ENCODE data around the gene TEX12.

- TF ChIP-seq EZH2 (IDR thresholded peaks at IDR 0.05): no peak
- TF ChIP-seq POLR2AphosphoS5 (IDR thresholded peaks at IDR 0.05; ENCODE audit: borderline replicate concordance, low read depth, low read length): no peak
Observed at GRCh38 chr11:112118176-112118575, 49.0 kb upstream of the TEX12 start.
